ENCODE data around the gene TMEM259. TPM values are rescaled to one million over a fixed set of nuclear protein-coding genes. Genes with fewer than 3 reads are reported as not detected.

The TMEM259 gene
- total RNA-seq: 100 to 1,000 TPM; 101 to 182 (median 146) TPM

- Histone ChIP-seq H3K27ac (peak within 1 kb of the TSS; percentile 91 to 97 (median 96)), H3K9me3 (no peaks in the 10 kb centered on the region), H3K36me3 (no peaks in the 10 kb centered on the region), H3K4me1 (peaks cover 42 to 69% (median 57%) of the 10 kb centered on the region in 3 donors), H3K27me3 (no peaks in the 10 kb centered on the region), H3K4me3 (peak within 1 kb of the TSS; percentile 86 to 95 (median 94))
- intact Hi-C loops (cut with DNase I): loop anchor here (5.0 kb wide), 1 partner anchor 81 kb away; the partner anchor contains the start of gene GPX4
- DNase-seq: peak; percentile 85
- TF ChIP-seq POLR2A (IDR thresholded peaks at IDR 0.05) (peak in 3 of 4 donors; percentile 67 to 85 (median 77)), CTCF (IDR thresholded peaks at IDR 0.05) (peak in 1 of 6 experiments; percentile 8)
- 0 to 2% methylated on average over 5 to 13 of the region's 68 CpGs for WGBS, 2 donors
Observed at GRCh38 chr19:1020868-1021425, at the start of gene TMEM259. Gene TMEM259, minus strand, starts transcription at chr19:1021123. Its CDS starts 127 bp downstream, at chr19:1020996.

GRCh38 chr19:1070576-1070930, 49.6 kb upstream of the TMEM259 start:
- no peak overlapping the region for H3K27ac ChIP-seq
- TF ChIP-seq POLR2A (IDR thresholded peaks at IDR 0.05) (no peak), CTCF (IDR thresholded peaks at IDR 0.05) (peak in 1 of 6 experiments; percentile 8)
- no peak for DNase-seq
- no peaks in the 10 kb centered on the region for H3K9me3 ChIP-seq
- intact Hi-C loops (cut with DNase I): no loop called here
- 14 to 43% methylated on average over 9 to 13 of the region's 21 CpGs for WGBS, 2 donors
- H3K27me3 ChIP-seq: peaks cover 9 to 74% (median 14%) of the 10 kb centered on the region in 4 donors
- H3K4me1 ChIP-seq: peaks cover 32 to 85% (median 38%) of the 10 kb centered on the region in 3 donors
- H3K36me3 ChIP-seq: no peaks in the 10 kb centered on the region
- no peak overlapping the region for H3K4me3 ChIP-seq

GRCh38 chr19:1069009-1069779, 48.3 kb upstream of the TMEM259 start:
- H3K36me3 ChIP-seq: no peaks in the 10 kb centered on the region
- peak overlapping the region in 3 of 4 donors; percentile 66 to 85 (median 84) for H3K27ac ChIP-seq
- intact Hi-C loops (cut with DNase I): no loop called here
- DNase-seq: no peak
- H3K27me3 ChIP-seq: peaks cover 9 to 83% (median 14%) of the 10 kb centered on the region in 4 donors
- peaks cover 37 to 86% (median 47%) of the 10 kb centered on the region in 3 donors for H3K4me1 ChIP-seq
- WGBS, 2 donors: 47 to 50% methylated on average over 15 to 24 of the region's 25 CpGs
- peak overlapping the region in 3 of 4 donors; percentile 38 to 69 (median 51) for H3K4me3 ChIP-seq
- H3K9me3 ChIP-seq: no peaks in the 10 kb centered on the region
- TF ChIP-seq POLR2A (IDR thresholded peaks at IDR 0.05) (no peak), CTCF (IDR thresholded peaks at IDR 0.05) (no peak)

- peak overlapping the region; percentile 27 to 69 (median 44) for H3K4me3 ChIP-seq
- no peak for DNase-seq
- H3K27me3 ChIP-seq: peaks cover 9 to 87% (median 14%) of the 10 kb centered on the region in 4 donors
- H3K4me1 ChIP-seq: peaks cover 33 to 79% (median 43%) of the 10 kb centered on the region in 3 donors
- peak overlapping the region; percentile 66 to 85 (median 76) for H3K27ac ChIP-seq
- intact Hi-C loops (cut with DNase I): no loop called here
- WGBS, 2 donors: 52 to 70% methylated on average over 4 to 7 of the region's 45 CpGs
- no peaks in the 10 kb centered on the region for H3K9me3 ChIP-seq
- no peak for TF ChIP-seq POLR2A (IDR thresholded peaks at IDR 0.05)
- no peak for TF ChIP-seq CTCF (IDR thresholded peaks at IDR 0.05)
- no peaks in the 10 kb centered on the region for H3K36me3 ChIP-seq
Observed at GRCh38 chr19:1068009-1069001, 47.4 kb upstream of the TMEM259 start.

All from esophagus squamous epithelium (tissue), 5 donors.